ENCODE data around the gene FBXO3. TPM values are rescaled to one million over a fixed set of nuclear protein-coding genes. Genes with fewer than 3 reads are reported as not detected.

FBXO3 gene
- total RNA-seq, 1 donor from 2014 or later, result 39.1 TPM

GRCh38 chr11:33773404-33773986 lies 825 bp downstream of the FBXO3 start:
- H3K36me3 ChIP-seq (ENCODE audit: control insufficient read depth in 3 of 3, insufficient read depth in 3 of 3, low read length in 3 of 3), result peaks cover 0 to 15% (median 11%) of the 10 kb centered on the region in 3 donors
- H3K4me1 ChIP-seq (ENCODE audit: control insufficient read depth in 3 of 3, insufficient read depth in 3 of 3, low read length in 3 of 3), result peaks cover 18 to 39% (median 22%) of the 10 kb centered on the region in 3 donors
- peak overlapping the region; percentile 86 for H3K27ac ChIP-seq (ENCODE audit: low read depth, low read length)

GRCh38 chr11:33772870-33773269 lies 1.4 kb downstream of the FBXO3 start:
- peak overlapping the region; percentile 75 to 90 (median 90) for H3K4me3 ChIP-seq (ENCODE audit: low read length in 3 of 3)
- no peaks in the 10 kb centered on the region for H3K9me3 ChIP-seq (ENCODE audit: control insufficient read depth in 3 of 3, low read length in 3 of 3)
- peaks cover 0 to 18% (median 17%) of the 10 kb centered on the region in 3 donors for H3K36me3 ChIP-seq (ENCODE audit: control insufficient read depth in 3 of 3, insufficient read depth in 3 of 3, low read length in 3 of 3)
- peaks cover 18 to 39% (median 22%) of the 10 kb centered on the region in 3 donors for H3K4me1 ChIP-seq (ENCODE audit: control insufficient read depth in 3 of 3, insufficient read depth in 3 of 3, low read length in 3 of 3)
- peak overlapping the region in 2 of 3 donors; percentile 89 to 90 for H3K9ac ChIP-seq (ENCODE audit: low read depth in 1 of 3, low read length in 3 of 3)
- no peaks in the 10 kb centered on the region for H3K27me3 ChIP-seq (ENCODE audit: control insufficient read depth in 3 of 3, insufficient read depth in 3 of 3, low read length in 3 of 3)
- H3K27ac ChIP-seq (ENCODE audit: low read depth, low read length), result no peak overlapping the region

More at GRCh38 chr11:33773404-33773986, 825 bp downstream of the FBXO3 start:
- Histone ChIP-seq H3K9ac (ENCODE audit: low read depth in 1 of 3, low read length in 3 of 3) (peak overlapping the region; percentile 89 to 90 (median 89)), H3K27me3 (ENCODE audit: control insufficient read depth in 3 of 3, insufficient read depth in 3 of 3, low read length in 3 of 3) (peaks cover 0 to 2% (median 0%) of the 10 kb centered on the region in 3 donors), H3K4me3 (ENCODE audit: low read length in 3 of 3) (peak overlapping the region; percentile 75 to 90 (median 90)), H3K9me3 (ENCODE audit: control insufficient read depth in 3 of 3, low read length in 3 of 3) (no peaks in the 10 kb centered on the region)

GRCh38 chr11:33772300-33772699 lies 2.0 kb downstream of the FBXO3 start:
- Histone ChIP-seq H3K4me3 (ENCODE audit: low read length in 3 of 3) (no peak overlapping the region), H3K27ac (ENCODE audit: low read depth, low read length) (no peak overlapping the region), H3K9me3 (ENCODE audit: control insufficient read depth in 3 of 3, low read length in 3 of 3) (no peaks in the 10 kb centered on the region), H3K27me3 (ENCODE audit: control insufficient read depth in 3 of 3, insufficient read depth in 3 of 3, low read length in 3 of 3) (no peaks in the 10 kb centered on the region), H3K9ac (ENCODE audit: low read depth in 1 of 3, low read length in 3 of 3) (no peak overlapping the region), H3K4me1 (ENCODE audit: control insufficient read depth in 3 of 3, insufficient read depth in 3 of 3, low read length in 3 of 3) (peaks cover 18 to 39% (median 22%) of the 10 kb centered on the region in 3 donors), H3K36me3 (ENCODE audit: control insufficient read depth in 3 of 3, insufficient read depth in 3 of 3, low read length in 3 of 3) (peaks cover 0 to 22% (median 22%) of the 10 kb centered on the region in 3 donors)

GRCh38 chr11:33770236-33770635 lies 4.1 kb downstream of the FBXO3 start:
- Histone ChIP-seq H3K36me3 (ENCODE audit: control insufficient read depth in 3 of 3, insufficient read depth in 3 of 3, low read length in 3 of 3) (peaks cover 3 to 36% (median 30%) of the 10 kb centered on the region in 3 donors), H3K9ac (ENCODE audit: low read depth in 1 of 3, low read length in 3 of 3) (no peak overlapping the region), H3K4me3 (ENCODE audit: low read length in 3 of 3) (no peak overlapping the region), H3K27me3 (ENCODE audit: control insufficient read depth in 3 of 3, insufficient read depth in 3 of 3, low read length in 3 of 3) (no peaks in the 10 kb centered on the region), H3K27ac (ENCODE audit: low read depth, low read length) (no peak overlapping the region), H3K9me3 (ENCODE audit: control insufficient read depth in 3 of 3, low read length in 3 of 3) (no peaks in the 10 kb centered on the region), H3K4me1 (ENCODE audit: control insufficient read depth in 3 of 3, insufficient read depth in 3 of 3, low read length in 3 of 3) (peaks cover 16 to 33% (median 19%) of the 10 kb centered on the region in 3 donors)

- Histone ChIP-seq H3K4me3 (ENCODE audit: low read length in 3 of 3) (no peak overlapping the region), H3K36me3 (ENCODE audit: control insufficient read depth in 3 of 3, insufficient read depth in 3 of 3, low read length in 3 of 3) (peaks cover 3 to 42% (median 34%) of the 10 kb centered on the region in 3 donors), H3K9me3 (ENCODE audit: control insufficient read depth in 3 of 3, low read length in 3 of 3) (no peaks in the 10 kb centered on the region), H3K4me1 (ENCODE audit: control insufficient read depth in 3 of 3, insufficient read depth in 3 of 3, low read length in 3 of 3) (peaks cover 14 to 29% (median 15%) of the 10 kb centered on the region in 3 donors), H3K27ac (ENCODE audit: low read depth, low read length) (no peak overlapping the region), H3K27me3 (ENCODE audit: control insufficient read depth in 3 of 3, insufficient read depth in 3 of 3, low read length in 3 of 3) (no peaks in the 10 kb centered on the region), H3K9ac (ENCODE audit: low read depth in 1 of 3, low read length in 3 of 3) (no peak overlapping the region)
Measured at GRCh38 chr11:33769542-33769941, 4.8 kb downstream of the FBXO3 start.

- no peaks in the 10 kb centered on the region for H3K9me3 ChIP-seq (ENCODE audit: control insufficient read depth in 3 of 3, low read length in 3 of 3)
- H3K36me3 ChIP-seq (ENCODE audit: control insufficient read depth in 3 of 3, insufficient read depth in 3 of 3, low read length in 3 of 3), result peaks cover 5 to 52% (median 35%) of the 10 kb centered on the region in 3 donors
- peaks cover 4 to 14% (median 4%) of the 10 kb centered on the region in 3 donors for H3K4me1 ChIP-seq (ENCODE audit: control insufficient read depth in 3 of 3, insufficient read depth in 3 of 3, low read length in 3 of 3)
- no peak overlapping the region for H3K4me3 ChIP-seq (ENCODE audit: low read length in 3 of 3)
- no peak overlapping the region for H3K27ac ChIP-seq (ENCODE audit: low read depth, low read length)
- H3K27me3 ChIP-seq (ENCODE audit: control insufficient read depth in 3 of 3, insufficient read depth in 3 of 3, low read length in 3 of 3), result no peaks in the 10 kb centered on the region
- no peak overlapping the region for H3K9ac ChIP-seq (ENCODE audit: low read depth in 1 of 3, low read length in 3 of 3)
Measured at GRCh38 chr11:33767624-33768023, 6.7 kb downstream of the FBXO3 start.

- Histone ChIP-seq H3K9me3 (ENCODE audit: control insufficient read depth in 3 of 3, low read length in 3 of 3) (no peaks in the 10 kb centered on the region), H3K27ac (ENCODE audit: low read depth, low read length) (no peak overlapping the region), H3K9ac (ENCODE audit: low read depth in 1 of 3, low read length in 3 of 3) (no peak overlapping the region), H3K4me1 (ENCODE audit: control insufficient read depth in 3 of 3, insufficient read depth in 3 of 3, low read length in 3 of 3) (peaks cover 0 to 3% (median 0%) of the 10 kb centered on the region in 3 donors), H3K27me3 (ENCODE audit: control insufficient read depth in 3 of 3, insufficient read depth in 3 of 3, low read length in 3 of 3) (no peaks in the 10 kb centered on the region), H3K4me3 (ENCODE audit: low read length in 3 of 3) (no peak overlapping the region), H3K36me3 (ENCODE audit: control insufficient read depth in 3 of 3, insufficient read depth in 3 of 3, low read length in 3 of 3) (peaks cover 5 to 52% (median 35%) of the 10 kb centered on the region in 3 donors)
Measured at GRCh38 chr11:33766085-33766484, 8.2 kb downstream of the FBXO3 start.

- Histone ChIP-seq H3K27ac (ENCODE audit: low read depth, low read length) (no peak overlapping the region), H3K4me3 (ENCODE audit: low read length in 3 of 3) (no peak overlapping the region), H3K9ac (ENCODE audit: low read depth in 1 of 3, low read length in 3 of 3) (no peak overlapping the region), H3K9me3 (ENCODE audit: control insufficient read depth in 3 of 3, low read length in 3 of 3) (no peaks in the 10 kb centered on the region), H3K4me1 (ENCODE audit: control insufficient read depth in 3 of 3, insufficient read depth in 3 of 3, low read length in 3 of 3) (no peaks in the 10 kb centered on the region), H3K27me3 (ENCODE audit: control insufficient read depth in 3 of 3, insufficient read depth in 3 of 3, low read length in 3 of 3) (no peaks in the 10 kb centered on the region), H3K36me3 (ENCODE audit: control insufficient read depth in 3 of 3, insufficient read depth in 3 of 3, low read length in 3 of 3) (peaks cover 14 to 51% (median 38%) of the 10 kb centered on the region in 3 donors)
Measured at GRCh38 chr11:33761471-33761870, 12.8 kb downstream of the FBXO3 start.

GRCh38 chr11:33753304-33753967 lies 20.9 kb downstream of the FBXO3 start:
- peaks cover 0 to 5% (median 0%) of the 10 kb centered on the region in 3 donors for H3K4me1 ChIP-seq (ENCODE audit: control insufficient read depth in 3 of 3, insufficient read depth in 3 of 3, low read length in 3 of 3)
- peak overlapping the region; percentile 55 to 67 (median 60) for H3K4me3 ChIP-seq (ENCODE audit: low read length in 3 of 3)

GRCh38 chr11:33751878-33752277 lies 22.4 kb downstream of the FBXO3 start:
- peak overlapping the region; percentile 4 to 55 (median 39) for H3K4me3 ChIP-seq (ENCODE audit: low read length in 3 of 3)
- H3K9ac ChIP-seq (ENCODE audit: low read depth in 1 of 3, low read length in 3 of 3), result peak overlapping the region; percentile 24 to 75 (median 71)
- H3K36me3 ChIP-seq (ENCODE audit: control insufficient read depth in 3 of 3, insufficient read depth in 3 of 3, low read length in 3 of 3), result peaks cover 3 to 44% (median 19%) of the 10 kb centered on the region in 3 donors
- H3K27ac ChIP-seq (ENCODE audit: low read depth, low read length), result peak overlapping the region; percentile 90
- no peaks in the 10 kb centered on the region for H3K27me3 ChIP-seq (ENCODE audit: control insufficient read depth in 3 of 3, insufficient read depth in 3 of 3, low read length in 3 of 3)
- peaks cover 3 to 5% (median 4%) of the 10 kb centered on the region in 3 donors for H3K4me1 ChIP-seq (ENCODE audit: control insufficient read depth in 3 of 3, insufficient read depth in 3 of 3, low read length in 3 of 3)
- H3K9me3 ChIP-seq (ENCODE audit: control insufficient read depth in 3 of 3, low read length in 3 of 3), result no peaks in the 10 kb centered on the region

More at GRCh38 chr11:33753304-33753967, 20.9 kb downstream of the FBXO3 start:
- H3K27ac ChIP-seq (ENCODE audit: low read depth, low read length), result peak overlapping the region; percentile 90
- H3K9ac ChIP-seq (ENCODE audit: low read depth in 1 of 3, low read length in 3 of 3), result peak overlapping the region; percentile 71 to 77 (median 75)
- H3K27me3 ChIP-seq (ENCODE audit: control insufficient read depth in 3 of 3, insufficient read depth in 3 of 3, low read length in 3 of 3), result no peaks in the 10 kb centered on the region
- H3K9me3 ChIP-seq (ENCODE audit: control insufficient read depth in 3 of 3, low read length in 3 of 3), result no peaks in the 10 kb centered on the region
- H3K36me3 ChIP-seq (ENCODE audit: control insufficient read depth in 3 of 3, insufficient read depth in 3 of 3, low read length in 3 of 3), result peaks cover 4 to 51% (median 29%) of the 10 kb centered on the region in 3 donors
